Duodenal mucosa (tissue), 2 donors: ENCODE results near the gene DRC1.

Source experiments
- H3K27ac ChIP-seq: one replicate; pipeline ENCODE4 v1.7.0; 2013; ENCODE audit warnings: low read depth, low read length
- H3K27me3 ChIP-seq, 2 donors: one replicate each; pipeline ENCODE4 v1.7.0; 2013; ENCODE audit warnings: low read length in 2 of 2, control low read depth in 1 of 2; ENCODE audit not compliant: insufficient read depth in 2 of 2, control insufficient read depth in 1 of 2
- H3K36me3 ChIP-seq, 2 donors: one replicate each; pipeline ENCODE4 v1.7.0; 2013; ENCODE audit warnings: low read length in 2 of 2, control low read depth in 1 of 2; ENCODE audit not compliant: insufficient read depth in 2 of 2, control insufficient read depth in 1 of 2
- H3K4me1 ChIP-seq, 2 donors: one replicate each; pipeline ENCODE4 v1.7.0; 2013; ENCODE audit warnings: low read length in 2 of 2, control low read depth in 1 of 2; ENCODE audit not compliant: insufficient read depth in 2 of 2, control insufficient read depth in 1 of 2
- H3K4me3 ChIP-seq, 2 donors: one replicate each; pipeline ENCODE4 v1.7.0; 2013; ENCODE audit warnings: low read length in 2 of 2, low read depth in 1 of 2
- H3K9ac ChIP-seq, 2 donors: one replicate each; pipeline ENCODE4 v1.7.0; 2013; ENCODE audit warnings: low read length in 2 of 2, low read depth in 1 of 2
- H3K9me3 ChIP-seq, 2 donors: one replicate each; pipeline ENCODE4 v1.7.0; 2013; ENCODE audit warnings: low read length in 2 of 2, control low read depth in 1 of 2; ENCODE audit not compliant: control insufficient read depth in 1 of 2

Gene DRC1

DNA sequence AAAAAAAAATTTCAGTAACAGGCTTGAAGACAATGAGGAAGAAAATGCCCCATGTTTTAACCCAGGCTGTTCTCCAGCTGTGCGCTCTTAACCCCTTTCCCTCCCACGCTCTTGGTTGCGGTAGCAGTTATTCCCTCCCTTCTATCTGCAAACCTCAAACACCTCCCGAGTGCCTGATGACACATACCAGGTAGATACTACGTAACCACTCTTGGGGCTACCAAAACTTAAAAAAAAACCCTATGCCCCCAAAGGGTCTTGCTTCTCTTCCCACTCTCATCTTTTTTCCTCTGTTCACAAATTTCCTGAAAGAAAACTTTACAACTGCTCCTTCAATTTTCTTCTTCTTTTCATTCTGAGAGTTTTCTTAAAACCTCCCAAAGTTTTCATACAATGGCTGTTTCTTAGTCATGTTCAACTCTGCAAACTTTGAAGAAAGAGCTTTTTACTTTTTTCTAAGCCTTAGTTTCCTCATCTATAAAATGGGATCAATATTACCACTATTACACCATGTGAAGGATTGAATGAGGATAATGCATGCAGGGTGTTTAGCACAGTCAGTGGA lies 4.9 kb upstream of the DRC1 start:
- H3K27me3 ChIP-seq = no peaks in the 10 kb centered on the region
- no peak overlapping the region for H3K27ac ChIP-seq
- no peak overlapping the region for H3K9ac ChIP-seq
- H3K36me3 ChIP-seq = peaks cover 14 to 16% of the 10 kb centered on the region in 2 donors
- no peak overlapping the region for H3K4me3 ChIP-seq
- no peaks in the 10 kb centered on the region for H3K4me1 ChIP-seq
- no peaks in the 10 kb centered on the region for H3K9me3 ChIP-seq

DNA sequence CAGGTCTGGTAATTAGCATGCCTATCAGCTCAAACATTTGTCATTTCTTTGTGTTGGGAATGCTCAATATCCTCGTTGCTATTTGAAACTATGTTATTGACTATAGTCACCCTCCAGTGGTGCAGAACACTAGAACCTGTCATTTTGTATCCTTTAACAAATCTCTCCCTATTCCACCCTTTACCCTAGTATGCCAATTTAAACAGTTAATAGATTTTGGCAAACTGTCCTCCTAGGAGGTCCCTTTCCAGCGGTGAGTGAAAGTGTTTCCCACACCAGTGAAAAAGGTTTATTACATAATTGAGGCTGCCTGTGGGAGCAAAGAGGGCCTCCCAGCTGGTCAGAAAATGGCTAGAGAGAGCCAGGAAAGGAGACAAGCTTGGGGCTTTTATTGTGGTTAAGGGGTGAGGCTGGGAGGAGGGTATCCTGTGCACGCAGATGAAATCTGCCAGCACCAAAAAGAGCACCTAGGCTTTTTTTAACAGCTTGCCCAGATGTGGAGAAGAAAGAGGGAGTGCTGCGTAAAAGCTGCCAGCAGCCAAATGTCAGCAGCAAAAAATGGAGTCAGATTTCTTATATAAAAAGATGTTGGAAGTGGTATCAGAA lies 1.8 kb upstream of the DRC1 start:
- Histone ChIP-seq H3K36me3 (peaks cover 3 to 5% of the 10 kb centered on the region in 2 donors), H3K9me3 (no peaks in the 10 kb centered on the region), H3K4me1 (no peaks in the 10 kb centered on the region), H3K27ac (no peak overlapping the region), H3K27me3 (no peaks in the 10 kb centered on the region), H3K9ac (no peak overlapping the region), H3K4me3 (no peak overlapping the region)

DNA sequence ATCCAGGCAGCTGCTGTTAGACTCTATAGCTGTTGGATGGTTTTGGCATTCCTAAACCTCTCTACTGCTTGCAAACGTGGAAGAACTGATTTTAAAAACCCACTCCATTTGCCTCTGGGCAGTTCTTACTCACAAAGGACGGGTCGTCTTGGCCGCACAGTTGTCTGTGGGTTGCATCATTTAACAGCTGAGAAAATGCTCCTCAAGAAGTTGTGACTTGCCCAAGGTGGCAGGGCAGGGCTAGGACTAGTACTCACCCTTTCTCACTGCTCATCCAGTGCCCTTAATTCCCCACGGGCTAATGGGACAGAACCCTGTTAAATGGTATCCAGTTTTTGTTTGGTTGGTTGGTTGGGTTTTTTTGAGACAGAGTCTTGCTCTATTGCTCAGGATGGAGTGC lies 997 bp upstream of the DRC1 start:
- Histone ChIP-seq H3K9me3 (no peaks in the 10 kb centered on the region), H3K4me3 (no peak overlapping the region), H3K27me3 (no peaks in the 10 kb centered on the region), H3K27ac (no peak overlapping the region), H3K9ac (no peak overlapping the region), H3K4me1 (no peaks in the 10 kb centered on the region), H3K36me3 (no peaks in the 10 kb centered on the region)

DNA sequence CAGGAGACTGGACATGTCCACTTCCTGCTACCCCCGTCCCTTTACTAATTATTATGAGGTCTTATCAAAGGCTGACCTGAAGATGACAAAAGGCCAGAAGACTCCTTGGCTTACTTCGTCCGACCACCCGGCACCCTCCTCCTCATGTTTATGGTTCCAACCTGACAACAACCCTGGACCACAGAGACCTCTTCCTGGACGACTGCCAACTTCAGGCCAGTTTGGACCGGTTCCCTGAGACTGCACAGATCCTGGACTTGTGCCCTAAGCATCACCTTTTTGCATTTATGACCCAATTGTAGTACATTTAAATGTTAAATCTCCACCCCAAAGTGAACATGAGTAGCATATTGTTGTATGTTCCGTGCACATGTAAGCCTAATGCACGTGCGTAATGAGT lies 5.8 kb downstream of the DRC1 start:
- H3K27me3 ChIP-seq = no peaks in the 10 kb centered on the region
- no peaks in the 10 kb centered on the region for H3K4me1 ChIP-seq
- H3K27ac ChIP-seq = no peak overlapping the region
- no peaks in the 10 kb centered on the region for H3K36me3 ChIP-seq
- no peaks in the 10 kb centered on the region for H3K9me3 ChIP-seq
- H3K4me3 ChIP-seq = no peak overlapping the region
- H3K9ac ChIP-seq = no peak overlapping the region

DNA sequence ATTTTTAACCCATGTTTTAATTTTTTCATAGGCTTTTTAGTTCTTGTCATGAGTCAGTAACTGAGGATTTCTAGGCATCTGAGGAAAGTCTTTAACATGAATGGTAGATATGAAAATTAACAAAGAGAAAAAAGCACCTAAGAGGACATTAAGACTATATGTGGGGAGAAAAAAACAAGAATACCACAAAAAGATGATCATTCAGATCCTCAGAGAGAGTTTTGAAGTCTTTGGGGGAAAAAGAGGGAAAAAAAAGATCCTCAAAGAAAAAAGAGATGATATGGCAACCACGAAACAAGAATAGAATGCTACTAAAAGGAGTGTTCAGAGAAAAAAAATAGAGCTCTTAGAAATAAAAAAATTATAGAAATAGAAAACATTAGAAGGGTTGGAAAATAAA lies 8.1 kb downstream of the DRC1 start:
- Histone ChIP-seq H3K36me3 (no peaks in the 10 kb centered on the region), H3K27me3 (no peaks in the 10 kb centered on the region), H3K9me3 (no peaks in the 10 kb centered on the region)

DNA sequence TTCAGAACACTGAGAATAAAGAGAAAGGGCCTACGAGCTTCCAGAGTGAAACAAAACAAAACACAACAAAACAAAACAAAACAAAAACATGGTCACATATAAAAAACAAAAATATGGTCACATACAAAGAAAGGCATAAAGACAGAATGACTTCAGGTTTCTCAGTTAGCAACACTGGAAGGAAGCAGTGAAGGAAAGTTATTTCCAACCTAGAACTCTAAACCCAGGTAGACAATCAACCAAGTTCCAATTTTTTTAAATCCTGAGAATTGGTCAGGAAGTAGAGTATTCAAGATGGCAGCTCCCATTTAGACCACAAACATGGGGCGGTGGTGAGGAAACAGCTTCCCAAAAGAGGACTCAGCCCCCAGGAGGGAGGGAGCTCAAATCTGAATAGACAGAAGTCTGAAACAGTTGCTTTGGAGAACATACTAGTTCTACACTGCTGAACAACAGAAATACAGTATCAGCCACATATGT lies 9.1 kb downstream of the DRC1 start:
- Histone ChIP-seq H3K4me3 (no peak overlapping the region), H3K9me3 (no peaks in the 10 kb centered on the region), H3K27me3 (no peaks in the 10 kb centered on the region), H3K4me1 (no peaks in the 10 kb centered on the region), H3K9ac (no peak overlapping the region), H3K36me3 (no peaks in the 10 kb centered on the region), H3K27ac (no peak overlapping the region)

More for the DNA sequence above, 8.1 kb downstream of the DRC1 start:
- no peak overlapping the region for H3K4me3 ChIP-seq
- H3K27ac ChIP-seq = no peak overlapping the region
- no peak overlapping the region for H3K9ac ChIP-seq
- H3K4me1 ChIP-seq = no peaks in the 10 kb centered on the region

DNA sequence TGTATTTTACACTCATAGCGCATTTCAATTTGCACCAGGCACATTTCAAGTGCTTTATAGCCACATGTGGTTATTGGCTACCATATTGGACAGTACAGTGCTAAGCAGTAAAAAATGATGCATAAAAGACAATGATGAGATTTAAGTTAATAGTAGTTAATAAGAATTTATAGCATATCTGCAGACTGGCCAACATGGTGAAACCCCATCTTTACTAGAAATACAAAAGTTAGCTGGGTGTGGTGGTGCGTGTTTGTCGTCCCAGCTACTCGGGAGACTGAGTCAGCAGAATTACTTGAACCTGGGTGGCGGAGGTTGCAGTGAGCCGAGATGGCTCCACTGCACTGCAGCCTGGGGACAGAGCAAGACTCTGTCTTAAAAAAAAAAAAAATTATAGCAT lies 9.7 kb downstream of the DRC1 start:
- Histone ChIP-seq H3K36me3 (no peaks in the 10 kb centered on the region), H3K9me3 (no peaks in the 10 kb centered on the region), H3K27me3 (no peaks in the 10 kb centered on the region), H3K9ac (no peak overlapping the region), H3K4me3 (no peak overlapping the region), H3K27ac (no peak overlapping the region), H3K4me1 (no peaks in the 10 kb centered on the region)

DNA sequence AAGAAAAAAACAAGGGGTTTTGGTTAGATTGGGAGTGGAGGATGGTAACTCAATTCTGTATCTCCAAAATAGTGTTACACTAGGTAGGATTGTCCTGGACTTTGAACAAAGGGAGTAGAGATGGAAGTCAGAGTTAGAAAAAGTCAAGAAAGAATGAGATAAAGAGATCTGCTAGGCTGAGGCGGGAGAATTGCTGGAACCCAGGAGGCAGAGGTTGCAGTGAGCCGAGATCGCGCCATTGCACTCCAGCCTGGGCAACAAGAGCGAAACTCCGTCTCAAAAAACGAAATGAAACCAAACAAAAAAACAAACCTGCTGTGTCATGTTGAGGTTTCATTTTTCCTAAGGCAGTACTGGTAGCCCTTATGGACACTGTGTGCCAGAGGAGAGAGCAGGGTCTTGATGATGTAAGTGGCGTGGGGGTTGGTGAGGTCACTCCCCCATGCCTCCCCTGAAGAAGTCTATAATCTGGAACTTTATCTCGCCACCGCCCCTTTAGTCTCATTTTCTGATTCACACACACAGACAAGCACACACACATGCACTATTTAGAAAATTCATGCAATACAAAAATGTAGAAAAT lies 10.5 kb downstream of the DRC1 start:
- Histone ChIP-seq H3K9ac (peak overlapping the region; percentile 15 to 33), H3K36me3 (no peaks in the 10 kb centered on the region), H3K27ac (no peak overlapping the region), H3K4me1 (no peaks in the 10 kb centered on the region), H3K4me3 (peak overlapping the region; percentile 62 to 63), H3K9me3 (no peaks in the 10 kb centered on the region), H3K27me3 (no peaks in the 10 kb centered on the region)

DNA sequence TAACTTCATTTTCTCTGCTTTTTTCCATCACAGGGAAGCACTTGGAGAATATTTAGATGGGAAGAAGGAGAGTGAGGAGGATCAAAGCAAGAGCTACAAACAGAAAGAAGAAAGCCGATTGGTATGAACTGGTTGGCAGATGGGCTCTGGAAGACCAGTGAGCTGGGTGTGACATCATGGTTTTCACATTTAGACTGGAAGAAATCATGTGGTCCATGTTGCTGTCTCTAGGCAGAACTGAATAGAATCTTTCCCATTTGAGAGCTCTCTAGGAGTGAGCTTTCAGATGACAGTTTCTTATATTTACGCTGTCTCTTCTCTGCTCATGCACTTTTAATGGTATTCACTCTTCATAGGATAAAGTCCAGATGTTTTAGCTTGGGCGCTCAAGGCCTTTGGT lies 12.6 kb downstream of the DRC1 start:
- H3K4me1 ChIP-seq = no peaks in the 10 kb centered on the region
- no peaks in the 10 kb centered on the region for H3K36me3 ChIP-seq
- no peak overlapping the region for H3K4me3 ChIP-seq
- no peak overlapping the region for H3K27ac ChIP-seq
- no peak overlapping the region for H3K9ac ChIP-seq
- H3K9me3 ChIP-seq = no peaks in the 10 kb centered on the region
- no peaks in the 10 kb centered on the region for H3K27me3 ChIP-seq

DNA sequence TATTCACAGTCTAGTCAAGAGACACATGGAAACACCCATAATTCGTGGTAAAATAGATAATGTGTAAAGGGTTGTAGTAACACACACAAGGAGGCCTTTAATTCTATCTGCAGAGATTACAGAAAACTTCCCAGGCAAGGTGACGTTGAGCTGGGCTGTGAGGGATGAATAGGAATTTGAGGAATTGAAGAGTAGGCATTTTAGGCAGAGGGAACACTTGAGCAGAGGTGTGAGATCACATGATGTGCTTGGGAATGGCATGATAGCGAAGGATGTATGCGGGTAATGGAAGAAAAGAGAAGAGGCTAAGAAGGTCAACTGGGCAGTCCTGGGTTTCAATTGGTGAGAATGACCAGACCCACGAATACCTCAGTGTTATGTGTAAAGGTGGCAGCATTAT lies 20.2 kb downstream of the DRC1 start:
- H3K27me3 ChIP-seq = no peaks in the 10 kb centered on the region
- no peaks in the 10 kb centered on the region for H3K9me3 ChIP-seq
- H3K4me3 ChIP-seq = no peak overlapping the region
- no peaks in the 10 kb centered on the region for H3K4me1 ChIP-seq
- no peak overlapping the region for H3K27ac ChIP-seq
- H3K36me3 ChIP-seq = no peaks in the 10 kb centered on the region
- no peak overlapping the region for H3K9ac ChIP-seq
